Endothelial cell of umbilical vein (primary cell): ENCODE measurements around the gene ATP6V1G2. TPM values are rescaled to one million over a fixed set of nuclear protein-coding genes. Genes with fewer than 3 reads are reported as not detected.

ENCODE experiments used
- BruUV-seq: library from RNA; stranded (reverse); fragments of 400-500 nt; replicated peaks from 2 replicates; lab custom pipeline; 2021; lab: Mats Ljungman, UMichigan
- CTCF ChIA-PET: fragments of 300-600, 350-600 bp; sonication (Branson Sonifier 250); formaldehyde crosslinking; loops from one replicate; lab custom pipeline; 2021; ENCODE audit warnings: antibody characterized with exemption, inconsistent platforms; lab: Charles Lee
- POLR2A ChIA-PET: fragments of 300-600, 350-600 bp; sonication (Branson Sonifier 250); formaldehyde crosslinking; loops from one replicate; lab custom pipeline; 2021; ENCODE audit warnings: antibody characterized with exemption, inconsistent platforms; lab: Charles Lee
- DNase-seq: peaks from one replicate; pipeline ENCODE4 v3.0.0-alpha.2; 2011; ENCODE audit warnings: low read depth, low spot score
- FAIRE-seq: peaks from 2 replicates; lab custom pipeline; 2011; peaks lifted over from hg19 to GRCh38; lab: Jason Lieb, UNC
- H2AFZ ChIP-seq: 2 replicates; pipeline ENCODE4 v1.6.0; 2012; ENCODE audit warnings: low read depth, low read length, control low read depth, inconsistent platforms
- H3K27ac ChIP-seq: 2 replicates; pipeline ENCODE4 v1.5.1; 2011; ENCODE audit warnings: low read depth, mild to moderate bottlenecking, control low read depth, low read length, moderate library complexity; ENCODE audit not compliant: insufficient read depth
- H3K27me3 ChIP-seq, 2 experiments: 2 replicates each; pipeline versions ENCODE4 v1.6.0 to v1.6.1; 2011; ENCODE audit warnings: low read length in 2 of 2, mixed read lengths in 1 of 2; ENCODE audit not compliant: control insufficient read depth in 2 of 2, insufficient read depth in 2 of 2
- H3K36me3 ChIP-seq, 2 experiments: 2 replicates in 1 of 2; 3 replicates in 1 of 2; pipeline ENCODE4 v1.5.1; 2011; ENCODE audit warnings: low read length in 2 of 2, mild to moderate bottlenecking in 1 of 2, moderate library complexity in 1 of 2; ENCODE audit not compliant: control insufficient read depth in 2 of 2, insufficient read depth in 2 of 2; ENCODE audit errors: extremely low read depth in 1 of 2
- H3K4me1 ChIP-seq: 3 replicates; pipeline ENCODE4 v1.5.1; 2011; ENCODE audit warnings: mild to moderate bottlenecking, low read length; ENCODE audit not compliant: control insufficient read depth, insufficient read depth; ENCODE audit errors: extremely low read depth
- H3K4me2 ChIP-seq: 2 replicates; pipeline ENCODE4 v1.6.1; 2011; ENCODE audit warnings: low read length, control low read depth, mixed read lengths; ENCODE audit not compliant: insufficient read depth
- H3K4me3 ChIP-seq, 3 experiments: fragments of 200-600 bp in 1 of 3; sonication (generic), shearing (Covaris generic) in 1 of 3; replicated peaks in 1 of 3; 2 replicates each; pipeline ENCODE4 v1.5.1; 2011 to 2016; ENCODE audit warnings: control low read depth in 3 of 3, low read length in 3 of 3, mild to moderate bottlenecking in 2 of 3, inconsistent platforms in 1 of 3, low read depth in 1 of 3, moderate library complexity in 1 of 3; ENCODE audit not compliant: insufficient read depth in 1 of 3
- H3K79me2 ChIP-seq: 2 replicates; pipeline ENCODE4 v1.6.0; 2012; ENCODE audit warnings: low read length, inconsistent platforms; ENCODE audit not compliant: control insufficient read depth, insufficient read depth
- H3K9ac ChIP-seq: replicated peaks from 2 replicates; pipeline ENCODE3; 2011; ENCODE audit warnings: low read length, control low read depth; ENCODE audit not compliant: insufficient read depth; ENCODE audit errors: extremely low read depth
- H3K9me1 ChIP-seq: replicated peaks from 3 replicates; pipeline ENCODE4 v1.6.0; 2011; ENCODE audit warnings: mild to moderate bottlenecking, low read length; ENCODE audit not compliant: control insufficient read depth, insufficient read depth; ENCODE audit errors: extremely low read depth
- H3K9me3 ChIP-seq: replicated peaks from 2 replicates; pipeline ENCODE4 v1.5.1; 2012; ENCODE audit warnings: low read length, inconsistent platforms; ENCODE audit not compliant: control insufficient read depth, insufficient read depth
- H4K20me1 ChIP-seq: replicated peaks from 2 replicates; pipeline ENCODE3; 2011; ENCODE audit warnings: mild to moderate bottlenecking, low read length; ENCODE audit not compliant: control insufficient read depth, insufficient read depth; ENCODE audit errors: extremely low read depth
- CTCF ChIP-seq, 2 donors: IDR thresholded peaks; 1 replicate in 1 of 2; 2 replicates in 1 of 2; pipeline ENCODE4 v1.5.1; 2011; ENCODE audit warnings: low read length in 2 of 2, mild to moderate bottlenecking in 2 of 2, moderate library complexity in 2 of 2, control low read depth in 1 of 2, inconsistent platforms in 1 of 2, low read depth in 1 of 2; ENCODE audit not compliant: insufficient read depth in 1 of 2; ENCODE audit errors: extremely low read depth in 1 of 2
- EZH2 ChIP-seq: IDR thresholded peaks from 2 replicates; pipeline ENCODE4 v1.6.1; 2012; ENCODE audit warnings: borderline replicate concordance, low read depth, mild to moderate bottlenecking, moderate library complexity, low read length, inconsistent platforms; ENCODE audit not compliant: severe bottlenecking
- FOS ChIP-seq: IDR thresholded peaks from 2 replicates; pipeline ENCODE4 v1.6.1; 2011; ENCODE audit warnings: mild to moderate bottlenecking, low read length, moderate library complexity, borderline replicate concordance; ENCODE audit not compliant: insufficient read depth
- GATA2 ChIP-seq: IDR thresholded peaks from 2 replicates; pipeline ENCODE4 v1.7.0; 2011; ENCODE audit warnings: low read depth, mild to moderate bottlenecking, moderate library complexity, mixed read lengths, low read length; ENCODE audit not compliant: insufficient read length, insufficient read depth
- JUN ChIP-seq: IDR thresholded peaks from 2 replicates; pipeline ENCODE4 v1.6.1; 2011; ENCODE audit warnings: borderline replicate concordance, low read depth; ENCODE audit not compliant: insufficient read length, insufficient read depth
- MYC ChIP-seq: IDR thresholded peaks from one replicate; pipeline ENCODE4 v1.6.1; 2011; ENCODE audit warnings: mild to moderate bottlenecking, low read depth, low read length
- POLR2A ChIP-seq: IDR thresholded peaks from 2 replicates; pipeline ENCODE4 v1.6.1; 2012; ENCODE audit warnings: low read depth, mild to moderate bottlenecking, control low read depth, low read length
- POLR2AphosphoS5 ChIP-seq: IDR thresholded peaks from 2 replicates; pipeline ENCODE4 v1.6.1; 2012; ENCODE audit warnings: low read depth, mild to moderate bottlenecking, control low read depth, low read length, moderate library complexity; ENCODE audit not compliant: insufficient read depth
- dilution Hi-C: fragments of 300-500 bp; cut with MboI; formaldehyde crosslinking; loops from one replicate; pipeline ENCODE4 v1.15.0; 2019; ENCODE audit warnings: low sequenced_read_pairs; ENCODE audit not compliant: extremely low pct_ligation_motif_present
- intact Hi-C: fragments of 100-400 bp; cut with micrococcal nuclease; formaldehyde crosslinking; loops from one replicate; pipeline ENCODE4 v1.10.0; 2022
- polyA plus RNA-seq, 4 experiments: library from polyadenylated mRNA; depleted of rRNA in 3 of 4; stranded (reverse) in 3 of 4; unstranded in 1 of 4; fragments of >200 nt; gene quantifications; 2 replicates each; pipeline versions ENCODE4 v1.2.1 to v1.2.3, GENCODE V29; 2011 to 2012; ENCODE audit warnings: missing spikeins in 1 of 4
- total RNA-seq: library from RNA; stranded (reverse); gene quantifications from 2 replicates; pipeline ENCODE4 v1.2.3, GENCODE V29; 2021
- TF ChIP-seq, protein P1 (sequence below): IDR thresholded peaks from 2 replicates; pipeline ENCODE4 v1.6.1; 2011; ENCODE audit not compliant: insufficient read depth, insufficient read length

ATP6V1G2 gene
- total and polyA plus RNA-seq, 2 donors (not counting 3 experiments of a cell fraction or from before 2014, with no cell fraction given), result 0.70 to 0.84 TPM

DNA sequence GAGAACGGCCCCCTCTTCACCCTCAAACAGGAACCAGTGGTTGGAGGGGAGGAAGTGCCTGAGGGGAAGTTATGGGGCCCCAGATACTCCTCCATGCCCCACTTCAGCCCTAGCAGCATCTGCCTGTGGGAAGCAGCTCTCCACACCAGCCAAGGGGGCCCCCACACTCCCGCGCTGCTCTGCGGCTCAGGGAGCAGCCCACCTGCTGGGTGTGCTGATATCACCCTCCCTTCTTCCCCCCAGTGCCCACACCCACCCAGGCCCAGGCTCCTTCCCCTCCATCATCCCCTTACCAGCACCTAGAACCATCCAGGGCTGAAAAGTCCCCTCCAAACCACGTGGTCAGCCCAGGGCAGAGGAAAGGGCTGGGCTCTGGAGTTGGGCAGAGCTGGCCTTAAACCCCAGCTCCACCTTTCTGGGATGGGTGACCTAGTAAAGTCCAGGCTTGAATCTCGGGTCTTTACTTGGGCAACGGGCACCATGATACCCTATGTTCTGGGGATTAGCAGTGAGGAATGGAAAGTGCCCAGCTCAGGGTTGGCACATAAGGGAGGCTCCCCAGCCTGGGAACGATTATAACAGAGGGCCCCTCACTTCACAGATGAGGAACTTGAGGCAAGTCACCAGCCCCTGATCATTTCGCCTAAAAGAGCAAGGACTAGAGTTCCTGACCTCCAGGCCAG lies 40.3 kb upstream of the ATP6V1G2 start:
- Histone ChIP-seq H3K27ac (no peak overlapping the region), H3K4me3 (no peak overlapping the region), H3K4me1 (peaks cover 8% of the 10 kb centered on the region), H3K9me3 (no peaks in the 10 kb centered on the region), H3K9me1 (no peaks in the 10 kb centered on the region), H3K79me2 (peaks cover 4% of the 10 kb centered on the region), H2AFZ (no peak overlapping the region), H3K9ac (no peak overlapping the region), H3K36me3 (no peaks in the 10 kb centered on the region), H4K20me1 (no peaks in the 10 kb centered on the region), H3K27me3 (no peaks in the 10 kb centered on the region), H3K4me2 (no peak overlapping the region)
- no peak for TF ChIP-seq FOS
- no peak for TF ChIP-seq CTCF (IDR thresholded peaks at IDR 0.05; ENCODE audit: extremely low read depth in 1 of 2, insufficient read depth in 1 of 2, low read depth in 1 of 2, low read length in 2 of 2)
- no peak for TF ChIP-seq POLR2A
- TF ChIP-seq, protein P1, sequence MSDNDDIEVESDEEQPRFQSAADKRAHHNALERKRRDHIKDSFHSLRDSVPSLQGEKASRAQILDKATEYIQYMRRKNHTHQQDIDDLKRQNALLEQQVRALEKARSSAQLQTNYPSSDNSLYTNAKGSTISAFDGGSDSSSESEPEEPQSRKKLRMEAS, result no peak
- TF ChIP-seq GATA2, result no peak
- TF ChIP-seq POLR2AphosphoS5, result no peak
- no peak for TF ChIP-seq EZH2
- TF ChIP-seq MYC, result no peak
- TF ChIP-seq JUN, result no peak
- FAIRE-seq, result no peak
- POLR2A ChIA-PET, result no interaction called here
- CTCF ChIA-PET, result interaction anchor here (0.9 to 32.6 kb wide), 4 partner anchors 9 to 30 kb away, joined by 4 to 1517 read pairs (median 151); partner anchors contain the start of genes ATP6V1G2, DDX39B, NCR3 and NFKBIL1
- no TSS peak for BruUV-seq
- dilution Hi-C loops (no loop called here), intact Hi-C loops (no loop called here)
- DNase-seq, result no peak
